ENCODE measurements around the gene KTN1.

Gene KTN1, protein sequence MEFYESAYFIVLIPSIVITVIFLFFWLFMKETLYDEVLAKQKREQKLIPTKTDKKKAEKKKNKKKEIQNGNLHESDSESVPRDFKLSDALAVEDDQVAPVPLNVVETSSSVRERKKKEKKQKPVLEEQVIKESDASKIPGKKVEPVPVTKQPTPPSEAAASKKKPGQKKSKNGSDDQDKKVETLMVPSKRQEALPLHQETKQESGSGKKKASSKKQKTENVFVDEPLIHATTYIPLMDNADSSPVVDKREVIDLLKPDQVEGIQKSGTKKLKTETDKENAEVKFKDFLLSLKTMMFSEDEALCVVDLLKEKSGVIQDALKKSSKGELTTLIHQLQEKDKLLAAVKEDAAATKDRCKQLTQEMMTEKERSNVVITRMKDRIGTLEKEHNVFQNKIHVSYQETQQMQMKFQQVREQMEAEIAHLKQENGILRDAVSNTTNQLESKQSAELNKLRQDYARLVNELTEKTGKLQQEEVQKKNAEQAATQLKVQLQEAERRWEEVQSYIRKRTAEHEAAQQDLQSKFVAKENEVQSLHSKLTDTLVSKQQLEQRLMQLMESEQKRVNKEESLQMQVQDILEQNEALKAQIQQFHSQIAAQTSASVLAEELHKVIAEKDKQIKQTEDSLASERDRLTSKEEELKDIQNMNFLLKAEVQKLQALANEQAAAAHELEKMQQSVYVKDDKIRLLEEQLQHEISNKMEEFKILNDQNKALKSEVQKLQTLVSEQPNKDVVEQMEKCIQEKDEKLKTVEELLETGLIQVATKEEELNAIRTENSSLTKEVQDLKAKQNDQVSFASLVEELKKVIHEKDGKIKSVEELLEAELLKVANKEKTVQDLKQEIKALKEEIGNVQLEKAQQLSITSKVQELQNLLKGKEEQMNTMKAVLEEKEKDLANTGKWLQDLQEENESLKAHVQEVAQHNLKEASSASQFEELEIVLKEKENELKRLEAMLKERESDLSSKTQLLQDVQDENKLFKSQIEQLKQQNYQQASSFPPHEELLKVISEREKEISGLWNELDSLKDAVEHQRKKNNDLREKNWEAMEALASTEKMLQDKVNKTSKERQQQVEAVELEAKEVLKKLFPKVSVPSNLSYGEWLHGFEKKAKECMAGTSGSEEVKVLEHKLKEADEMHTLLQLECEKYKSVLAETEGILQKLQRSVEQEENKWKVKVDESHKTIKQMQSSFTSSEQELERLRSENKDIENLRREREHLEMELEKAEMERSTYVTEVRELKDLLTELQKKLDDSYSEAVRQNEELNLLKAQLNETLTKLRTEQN (N-terminal part only)

DNA sequence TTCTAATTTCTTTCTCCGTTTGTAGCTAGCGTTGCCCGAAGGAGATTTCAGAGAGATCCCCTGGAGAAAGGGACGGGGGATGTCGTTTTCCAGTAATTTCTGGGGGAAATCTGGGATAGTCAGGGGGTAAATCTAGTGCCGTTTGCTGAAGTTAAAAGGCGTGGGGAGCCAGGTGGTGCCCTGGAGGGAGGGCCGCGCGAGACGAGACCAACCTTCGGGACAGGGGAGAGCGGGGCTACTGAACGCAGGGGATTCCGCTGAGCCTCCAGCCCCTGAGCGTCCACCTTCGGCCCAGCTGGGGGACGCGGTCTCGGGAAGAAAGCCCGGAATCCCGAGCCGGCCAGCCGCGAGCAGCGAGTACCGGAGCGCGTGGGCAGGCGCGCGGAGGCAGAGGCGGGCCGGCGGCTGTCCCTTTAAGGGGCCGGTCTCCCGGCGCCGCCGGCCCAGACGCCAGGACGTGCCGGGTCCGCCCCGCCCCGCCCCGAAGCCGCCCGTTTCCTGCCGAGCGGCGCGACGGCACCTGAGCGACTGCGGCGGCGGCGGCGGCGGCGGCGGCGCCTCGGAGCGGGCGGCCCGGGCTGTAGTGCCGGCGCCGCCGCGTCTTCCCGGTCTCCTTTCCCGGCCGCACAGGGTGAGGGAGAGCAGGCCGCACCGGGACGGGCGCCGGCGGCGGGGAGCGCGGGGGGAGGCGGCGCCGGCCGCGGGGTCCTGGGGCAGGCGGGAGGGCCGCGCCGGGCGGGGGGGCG lies at the start of gene KTN1:
Gene KTN1, plus strand, starts transcription at position 484 of the 746 bp plus-strand sequence. CDS start 31,842 bp downstream, outside the sequence.
- DNase-seq: peak; percentile 84

DNA sequence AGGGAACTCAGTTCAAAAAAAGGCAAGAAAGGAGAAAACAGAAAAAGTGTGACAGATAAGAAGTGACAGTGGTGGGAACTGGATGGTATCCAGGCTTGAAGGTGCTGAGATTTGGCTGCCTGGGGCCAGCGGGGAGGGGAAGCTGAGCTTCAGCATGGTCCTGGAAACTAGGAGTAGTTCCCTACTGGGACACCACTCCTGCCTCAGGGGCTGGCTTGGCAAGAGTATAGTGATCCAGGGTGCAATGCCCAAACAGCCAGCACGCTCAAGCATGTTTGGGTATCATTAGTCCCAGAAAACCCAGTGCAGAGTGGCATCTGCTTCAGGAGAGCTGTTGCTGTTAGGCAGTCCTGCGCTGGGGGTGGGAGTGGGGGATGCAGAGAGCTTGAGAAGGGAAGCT lies 49.5 kb upstream of the KTN1 start:
- DNase-seq: no peak

DNA sequence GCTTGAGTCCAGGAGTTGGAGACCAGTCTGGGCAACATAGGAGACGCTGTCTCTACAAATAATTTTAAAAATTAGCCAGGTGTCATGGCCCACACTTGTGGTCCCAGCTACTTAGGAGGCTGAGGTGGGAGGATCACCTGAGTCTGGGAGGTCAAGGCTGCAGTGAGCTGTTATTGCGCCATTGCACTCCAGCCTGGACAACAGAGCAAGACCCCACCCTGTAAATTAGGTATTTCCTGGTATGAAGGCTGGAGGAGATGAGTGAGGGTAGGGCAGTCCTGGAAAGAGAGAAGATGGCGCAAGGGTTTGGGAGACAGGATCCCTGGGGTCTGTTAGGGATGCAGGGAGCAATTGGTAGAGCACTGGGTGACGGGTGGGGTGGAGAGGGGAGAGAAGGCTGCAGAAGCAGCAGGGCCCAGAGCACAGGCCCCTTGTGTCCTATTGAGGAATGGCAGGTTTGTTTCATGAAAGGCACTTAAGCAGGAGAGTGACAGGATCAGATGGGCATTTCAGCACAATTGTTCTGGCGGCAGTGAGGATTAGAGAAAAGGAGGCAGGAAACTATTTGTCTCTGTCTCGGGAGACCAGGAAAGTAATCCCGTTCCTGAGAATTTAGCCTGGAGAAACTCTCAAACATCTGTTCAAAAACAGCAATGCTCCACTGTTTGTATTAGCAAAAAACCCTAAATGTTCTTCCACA lies 47.2 kb upstream of the KTN1 start:
- no peak for DNase-seq

DNA sequence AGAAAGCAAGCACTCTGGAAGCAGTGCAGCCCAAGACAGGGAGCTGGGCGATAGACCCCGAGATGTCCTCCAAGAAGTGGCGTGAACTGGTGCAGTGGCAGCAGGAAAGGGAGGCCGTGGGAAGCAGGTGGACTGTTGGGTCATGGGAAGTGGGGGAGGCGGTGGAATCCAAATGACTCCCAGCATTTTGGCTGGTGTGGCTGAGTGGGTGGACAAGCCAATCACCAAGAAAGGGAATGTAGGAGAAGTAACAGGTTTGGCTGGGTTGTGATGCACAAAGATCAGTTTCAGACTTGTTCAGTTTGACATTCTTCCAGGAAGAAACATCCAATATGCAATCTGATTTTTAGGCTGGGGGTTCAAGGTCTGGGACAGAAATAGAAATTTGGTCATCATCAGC lies 46.0 kb upstream of the KTN1 start:
- no peak for DNase-seq

DNA sequence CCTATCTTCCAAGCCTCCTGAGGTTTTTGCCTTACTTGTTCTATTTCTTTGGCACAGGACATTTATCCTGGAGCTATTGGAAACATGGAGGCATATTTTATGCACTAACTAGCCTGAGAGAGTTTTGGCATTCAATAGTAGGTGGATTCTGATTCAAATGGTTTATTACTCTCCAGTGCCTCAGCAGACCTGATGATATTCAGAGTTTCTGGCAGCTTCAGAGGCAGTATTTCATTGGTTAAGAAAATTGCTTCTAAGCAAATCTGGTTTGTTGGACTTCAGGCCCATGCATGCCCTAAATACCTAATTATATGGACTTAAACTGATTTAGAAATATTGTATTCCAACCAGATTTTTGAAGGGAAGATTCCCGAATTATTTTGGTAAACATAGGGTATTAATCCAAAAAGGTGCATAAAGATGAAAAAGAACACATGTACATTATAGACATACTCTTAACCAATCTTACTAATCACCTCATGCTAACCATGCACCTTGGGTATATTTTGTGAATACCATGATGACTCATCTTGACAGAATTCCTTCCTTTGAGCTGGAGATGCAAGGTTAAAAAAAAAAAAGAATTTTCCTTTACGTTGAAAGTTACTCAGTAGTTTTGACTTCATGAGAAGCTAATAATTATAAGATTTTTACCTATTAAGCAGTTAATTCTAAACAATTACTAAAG lies 44.3 kb upstream of the KTN1 start:
- no peak for DNase-seq

DNA sequence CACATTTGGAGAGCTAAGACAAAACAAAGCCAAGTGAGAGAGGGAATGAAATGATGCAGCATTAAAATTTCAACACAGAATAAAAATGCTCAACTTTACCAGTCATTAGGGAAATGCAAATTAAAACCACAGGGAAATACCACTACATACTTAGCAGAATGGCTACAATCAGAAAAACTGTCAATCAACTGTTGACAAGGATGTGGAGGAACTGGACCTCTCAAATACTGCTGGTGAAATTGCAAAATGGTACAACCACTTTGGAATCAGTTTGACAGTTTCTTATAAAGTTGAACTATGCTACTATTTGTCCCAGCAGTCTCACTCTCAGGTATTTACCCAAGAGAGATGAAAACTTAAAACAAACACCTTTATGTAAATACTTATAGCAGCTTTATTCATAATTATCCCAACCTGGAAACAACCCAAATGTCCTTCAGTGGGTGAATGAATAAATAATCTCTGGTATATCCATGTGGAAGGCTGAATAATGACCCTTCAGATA lies 43.8 kb upstream of the KTN1 start:
- no peak for DNase-seq

DNA sequence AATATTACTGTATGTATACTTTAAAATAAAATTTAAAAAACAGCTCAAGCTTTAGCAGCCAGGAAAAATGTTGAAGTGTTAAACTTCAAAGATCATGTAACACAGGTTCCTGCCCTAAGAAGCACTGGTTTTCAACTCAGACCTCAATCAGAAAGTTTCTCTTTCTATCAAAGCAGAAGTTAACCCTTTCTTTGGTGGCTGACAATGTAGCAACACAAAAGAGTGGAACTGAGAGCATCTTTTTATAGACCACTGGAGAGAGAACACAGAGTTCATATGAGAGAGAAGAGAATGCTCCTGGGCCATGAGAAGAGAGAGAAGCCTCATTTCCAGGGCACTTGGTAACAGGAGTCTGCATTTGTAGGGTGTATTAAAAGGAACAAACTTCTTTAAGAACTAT lies 42.2 kb upstream of the KTN1 start:
- no peak for DNase-seq

DNA sequence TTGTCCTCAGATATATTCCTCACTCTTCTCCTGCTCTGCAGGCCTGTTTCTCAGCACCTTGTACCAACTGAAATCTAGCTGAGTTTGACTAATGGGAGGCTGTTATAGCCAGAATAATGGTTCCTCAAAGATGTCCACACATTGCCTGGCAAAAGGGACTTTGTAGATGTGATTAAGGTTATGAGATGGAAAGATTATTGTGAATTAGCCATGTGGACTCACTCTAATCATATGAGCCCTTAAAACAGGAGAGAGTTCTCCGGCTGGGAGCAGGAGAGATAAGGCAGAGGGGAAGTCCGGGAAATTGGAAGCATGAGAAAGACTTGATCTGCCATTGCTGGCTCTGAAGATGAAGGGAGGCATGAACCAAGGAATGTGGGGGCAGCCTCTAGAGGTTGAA lies 40.0 kb upstream of the KTN1 start:
- no peak for DNase-seq

DNA sequence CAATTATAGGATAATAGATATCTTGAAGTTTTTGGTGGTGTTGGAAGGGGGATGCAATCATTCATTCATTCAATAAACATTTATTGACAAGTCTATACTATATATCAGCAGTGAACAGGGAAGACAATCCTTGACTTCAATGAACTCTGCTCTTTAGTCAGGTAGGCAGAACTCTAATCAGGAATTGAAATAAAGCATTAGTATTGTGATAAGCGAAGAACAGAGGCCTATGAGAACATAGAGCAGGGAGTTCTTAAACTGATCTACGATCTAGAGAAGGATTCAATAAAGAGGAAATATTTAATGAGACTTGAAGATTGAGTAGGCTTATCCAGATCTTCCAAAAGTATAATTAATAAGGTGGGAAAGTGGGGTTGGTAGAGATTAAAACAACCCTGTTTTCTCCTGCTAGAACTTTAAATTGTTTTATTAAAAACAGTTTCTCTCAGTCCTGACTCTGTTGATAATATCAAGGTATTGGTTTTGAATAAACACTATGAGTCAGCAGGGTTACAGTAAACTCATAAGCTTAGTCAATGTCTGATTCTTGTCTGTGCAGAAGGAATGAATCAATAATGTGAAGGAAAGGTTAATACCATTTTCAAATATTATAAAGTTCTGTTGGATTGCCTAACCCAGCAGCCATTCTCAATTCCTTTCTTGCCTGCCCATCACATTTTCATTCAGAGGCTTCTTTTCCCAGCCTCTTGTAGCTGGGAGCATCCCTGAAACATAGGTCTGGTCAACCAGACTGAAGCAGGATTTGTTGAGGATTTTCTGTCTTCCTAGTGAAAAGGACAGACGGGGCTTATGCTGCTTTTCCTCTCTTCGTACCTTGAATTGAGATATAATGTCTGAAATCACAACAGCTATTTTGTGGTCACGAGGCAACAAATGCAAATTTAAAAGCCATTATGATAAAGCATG lies 38.9 kb upstream of the KTN1 start:
- DNase-seq: no peak

DNA sequence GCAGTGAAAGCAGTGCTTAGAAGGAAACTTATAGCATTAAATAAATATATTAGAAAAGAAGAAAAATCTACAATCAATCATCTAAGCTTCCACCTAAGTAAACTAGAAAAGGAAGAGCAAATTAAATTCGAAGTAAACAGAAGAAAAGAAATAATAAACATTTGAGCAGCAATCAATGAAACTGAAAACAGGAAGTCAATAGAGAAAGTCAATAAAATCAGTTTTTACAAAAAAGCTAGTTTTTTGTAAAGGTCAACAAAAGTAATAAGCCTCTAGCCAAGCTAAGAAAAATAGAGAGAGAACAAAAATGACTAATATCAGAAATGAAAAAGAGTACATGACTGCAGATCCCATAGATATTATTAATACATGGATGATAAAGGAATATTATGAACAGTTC lies 34.2 kb upstream of the KTN1 start:
- no peak for DNase-seq

DNA sequence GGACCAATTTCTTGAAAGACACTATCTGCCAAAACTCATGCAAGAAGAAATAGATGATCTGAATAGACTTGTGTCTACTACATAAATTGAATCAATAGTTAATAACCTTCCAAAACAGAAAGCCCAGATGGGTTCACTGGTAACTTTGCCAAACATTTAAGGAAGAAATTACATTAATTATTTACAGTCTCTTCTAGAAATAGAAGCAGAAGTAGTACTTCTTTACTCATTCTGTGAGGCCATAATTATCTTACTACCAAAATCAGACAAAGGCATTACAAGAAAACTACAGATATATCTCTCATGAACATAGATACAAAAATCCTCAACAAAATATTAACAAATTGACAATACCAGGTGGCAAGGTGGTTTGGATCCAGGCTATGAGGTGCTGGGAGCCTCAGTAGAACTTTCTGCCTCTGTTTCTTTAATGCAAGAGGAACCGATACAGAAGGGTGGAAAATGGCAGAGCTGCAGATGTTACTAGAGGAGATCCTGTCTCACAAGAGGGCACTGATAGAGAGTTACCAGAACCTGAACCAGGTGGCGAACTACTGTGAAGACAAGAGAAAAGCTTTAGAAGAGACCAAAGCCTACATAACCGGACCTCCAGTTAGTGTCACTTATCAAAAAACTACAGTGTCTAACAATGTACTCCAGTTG lies 33.7 kb upstream of the KTN1 start:
- no peak for DNase-seq

DNA sequence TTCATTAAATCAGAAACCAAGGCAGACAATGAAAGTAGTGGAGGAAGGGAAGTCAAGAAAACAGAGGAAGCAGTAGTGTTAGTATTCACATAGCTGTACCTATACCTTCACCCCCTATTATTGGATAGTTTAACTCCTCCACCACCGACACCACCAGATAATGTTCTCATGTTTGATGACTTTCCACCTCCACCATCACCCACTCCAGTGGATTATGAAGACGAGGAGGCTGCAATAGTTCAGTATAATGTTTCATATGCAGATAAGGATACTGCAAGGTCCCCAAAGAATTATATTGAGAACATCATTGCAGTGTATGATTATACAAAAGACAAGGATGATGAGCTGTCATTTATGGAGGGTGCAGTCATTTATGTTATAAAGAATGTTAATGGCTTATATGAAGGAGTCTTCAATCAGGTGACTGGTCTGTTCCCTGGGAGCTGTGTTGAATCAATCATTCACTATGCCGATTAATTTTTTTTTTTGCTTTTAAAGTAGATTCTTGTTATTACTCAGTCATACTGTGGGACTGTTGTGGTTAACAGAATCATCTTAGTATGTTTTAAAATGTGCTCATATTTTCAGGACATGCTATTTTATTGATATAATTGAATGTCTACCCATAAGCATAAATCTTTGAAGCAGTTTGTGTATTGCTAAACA lies 32.2 kb upstream of the KTN1 start:
- DNase-seq: no peak

DNA sequence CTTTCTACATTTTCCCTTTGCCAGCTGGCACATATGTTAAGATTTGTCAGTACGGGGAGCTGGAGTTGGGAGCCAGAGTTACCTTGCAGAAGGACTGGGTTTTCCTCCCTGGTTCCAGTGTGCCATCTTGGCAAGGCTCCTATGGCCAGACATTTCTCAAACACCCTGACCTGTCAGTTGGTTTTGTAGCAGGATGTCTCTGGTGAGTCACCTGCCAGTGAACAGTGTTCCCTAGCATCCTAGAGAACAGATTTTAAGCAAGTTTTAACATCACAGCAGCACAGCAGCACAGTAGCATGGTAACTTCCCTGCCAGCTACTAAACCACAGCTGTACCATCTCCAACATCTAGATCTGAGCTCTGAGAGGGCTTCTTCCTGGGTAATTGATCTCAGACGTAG lies 26.2 kb upstream of the KTN1 start:
- no peak for DNase-seq

DNA sequence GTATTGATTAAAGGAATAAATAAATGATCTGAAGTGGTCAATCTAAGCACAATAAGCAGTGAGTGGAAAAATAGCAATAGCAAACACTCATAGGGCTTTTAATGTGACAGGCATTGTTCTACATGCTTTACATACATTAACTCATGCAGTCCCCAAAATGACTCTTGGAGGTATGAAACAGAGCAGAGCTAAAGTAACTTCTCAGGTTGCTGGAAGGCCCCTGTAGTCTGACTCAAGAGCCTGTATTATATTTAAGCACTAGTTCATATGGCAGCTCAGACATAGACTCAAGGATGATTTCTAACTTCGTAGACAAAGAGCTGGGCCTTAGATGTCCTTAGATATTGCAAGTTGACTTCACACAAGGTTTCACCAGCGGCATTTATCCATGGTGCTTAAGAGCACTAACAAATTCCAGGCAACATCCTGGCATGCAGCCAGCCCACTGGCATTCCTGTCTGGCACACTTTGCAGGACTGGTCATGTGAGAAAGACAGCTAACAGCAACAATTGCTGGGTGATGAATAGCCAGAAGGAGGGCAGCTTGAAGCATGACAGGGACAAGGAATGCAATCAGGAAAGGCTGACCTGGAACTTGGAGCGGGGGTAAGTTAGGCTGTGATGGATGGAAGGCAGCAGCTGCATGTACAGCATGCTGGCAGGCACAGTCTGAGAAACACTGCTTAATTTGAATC lies 22.9 kb upstream of the KTN1 start:
- no peak for DNase-seq

DNA sequence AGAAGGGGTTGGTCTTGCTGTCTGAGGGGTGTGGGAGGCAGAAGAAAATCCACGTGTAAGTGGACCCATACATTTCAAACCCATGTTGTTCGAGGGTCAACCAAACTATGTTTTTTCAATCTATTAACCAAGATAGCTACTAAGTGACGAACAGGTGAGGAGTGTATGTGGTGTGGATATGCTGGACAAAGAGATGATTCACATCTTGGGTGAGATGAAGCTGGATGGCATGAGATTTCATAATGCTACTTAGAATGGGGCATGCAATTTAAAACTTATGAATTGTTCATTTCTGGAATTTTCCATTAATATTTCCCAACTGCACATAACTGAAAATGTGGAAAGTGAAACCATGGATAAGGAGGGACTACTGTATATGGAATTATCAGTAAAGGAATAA lies 17.9 kb upstream of the KTN1 start:
- no peak for DNase-seq

DNA sequence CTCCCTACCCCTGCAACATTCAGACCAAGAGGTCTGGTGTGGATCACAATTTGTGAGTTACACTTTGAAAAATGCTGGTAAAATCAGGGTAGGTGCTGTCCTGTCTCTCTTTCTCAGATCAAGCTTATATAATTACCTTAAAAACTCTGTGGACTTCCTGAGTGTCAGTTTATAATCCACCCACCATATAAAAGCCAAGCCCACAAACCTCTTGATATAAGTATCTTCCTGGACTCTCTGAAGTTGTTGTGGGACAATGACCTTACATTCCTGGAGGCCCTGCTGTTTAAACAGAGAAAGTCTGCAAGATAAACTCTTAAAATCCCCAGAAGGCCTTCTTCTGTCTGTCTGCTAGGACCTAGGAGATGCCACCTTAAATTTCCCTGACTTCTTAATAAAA lies 11.4 kb upstream of the KTN1 start:
- DNase-seq: no peak

DNA sequence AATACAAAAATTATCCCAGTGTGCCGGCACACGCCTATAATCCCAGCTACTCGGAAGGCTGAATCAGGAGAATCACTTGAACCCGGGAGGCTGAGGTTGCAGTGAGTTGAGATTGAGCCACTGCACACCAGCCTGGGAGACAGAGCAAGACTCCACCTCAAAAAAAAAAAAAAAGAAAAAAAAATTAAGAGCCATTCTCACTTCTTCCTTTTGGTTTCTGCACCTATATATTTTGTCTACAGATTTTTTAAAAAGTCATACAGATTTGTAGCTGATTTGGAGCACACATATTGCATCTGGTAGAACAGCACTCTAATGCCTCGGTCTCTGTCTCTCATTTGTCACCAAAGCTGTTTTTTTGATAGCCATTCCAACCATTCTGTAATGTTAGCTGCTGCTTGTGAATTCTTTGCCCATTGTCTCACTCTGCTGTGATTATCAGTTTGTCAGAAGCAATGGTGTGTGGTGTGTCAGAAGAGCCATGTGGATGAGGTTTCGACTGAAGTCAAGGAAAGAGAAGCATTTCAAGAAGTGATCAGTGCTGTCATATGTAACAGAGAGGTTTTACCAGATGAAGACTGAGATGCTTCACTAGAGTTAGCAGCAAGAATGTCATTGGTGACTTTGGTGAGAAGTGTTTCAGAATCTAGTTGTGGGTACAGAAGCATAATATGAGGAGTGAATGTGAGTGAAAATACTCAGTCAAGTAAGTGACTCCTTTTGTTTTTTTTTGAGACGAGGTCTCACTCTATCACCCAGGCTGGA lies 8.7 kb upstream of the KTN1 start:
- no peak for DNase-seq
